DOHH2 (cell line): ENCODE results near the gene FRYL.

Source experiments
- H3F3A ChIP-seq: fragments of 200-600 bp; sonication (generic), shearing (Covaris generic); 2 replicates; pipeline ENCODE4 v1.6.0; 2016; ENCODE audit warnings: antibody characterized with exemption, mild to moderate bottlenecking; ENCODE audit not compliant: control insufficient read depth, insufficient read depth
- H3K27ac ChIP-seq: fragments of 200-600 bp; sonication (generic); 2 replicates; pipeline ENCODE4 v1.5.1; 2014; ENCODE audit warnings: low read depth, mild to moderate bottlenecking, low read length, moderate library complexity
- H3K27me3 ChIP-seq: fragments of 200-600 bp; sonication (generic); 2 replicates; pipeline ENCODE4 v1.6.1; 2014; ENCODE audit warnings: mild to moderate bottlenecking, low read length, mixed read lengths; ENCODE audit not compliant: control insufficient read depth
- H3K36me3 ChIP-seq: fragments of 200-600 bp; sonication (generic); 2 replicates; pipeline ENCODE4 v1.6.1; 2014; ENCODE audit warnings: mild to moderate bottlenecking, low read length, moderate library complexity, mixed read lengths; ENCODE audit not compliant: control insufficient read depth
- H3K4me1 ChIP-seq: fragments of 200-600 bp; sonication (generic); 2 replicates; pipeline ENCODE4 v1.6.1; 2014; ENCODE audit warnings: mild to moderate bottlenecking, low read length, mixed read lengths; ENCODE audit not compliant: control insufficient read depth
- H3K4me2 ChIP-seq: fragments of 200-600 bp; sonication (generic); 2 replicates; pipeline ENCODE4 v1.6.0; 2014; ENCODE audit warnings: mild to moderate bottlenecking, low read length, moderate library complexity
- H3K4me3 ChIP-seq: fragments of 200-600 bp; sonication (generic); 2 replicates; pipeline ENCODE4 v1.5.1; 2014; ENCODE audit warnings: mild to moderate bottlenecking, low read length, mixed read lengths
- H3K79me2 ChIP-seq: fragments of 200-600 bp; sonication (generic); 2 replicates; pipeline ENCODE4 v1.6.1; 2014; ENCODE audit warnings: mild to moderate bottlenecking, low read length, mixed read lengths; ENCODE audit not compliant: control insufficient read depth
- H3K9me2 ChIP-seq: fragments of 200-600 bp; sonication (generic); replicated peaks from 2 replicates; pipeline ENCODE4 v1.6.1; 2014; ENCODE audit warnings: mild to moderate bottlenecking, low read length, mixed read lengths; ENCODE audit not compliant: control insufficient read depth
- H3K9me3 ChIP-seq: fragments of 200-600 bp; sonication (generic); 2 replicates; pipeline ENCODE4 v1.6.1; 2014; ENCODE audit warnings: antibody characterized with exemption, low read length, mixed read lengths; ENCODE audit not compliant: control insufficient read depth, insufficient read depth
- H4K20me1 ChIP-seq: fragments of 200-600 bp; sonication (generic); 2 replicates; pipeline ENCODE4 v1.6.0; 2014; ENCODE audit warnings: low read depth, mild to moderate bottlenecking, antibody characterized with exemption, low read length, moderate library complexity; ENCODE audit not compliant: control insufficient read depth, insufficient read depth
- EZH2phosphoT487 ChIP-seq: fragments of 200-600 bp; sonication (generic); IDR thresholded peaks from 2 replicates; pipeline ENCODE4 v1.6.1; 2017; ENCODE audit warnings: borderline replicate concordance, mild to moderate bottlenecking, antibody characterized with exemption, low read length, moderate library complexity, mixed read lengths
- TF ChIP-seq, protein P1 (sequence below): fragments of 200-600 bp; sonication (generic); IDR thresholded peaks from one replicate; pipeline ENCODE4 v1.5.1; 2014; ENCODE audit warnings: antibody characterized with exemption, mild to moderate bottlenecking, low read depth, low read length; ENCODE audit not compliant: poor library complexity, severe bottlenecking

Gene FRYL

DNA sequence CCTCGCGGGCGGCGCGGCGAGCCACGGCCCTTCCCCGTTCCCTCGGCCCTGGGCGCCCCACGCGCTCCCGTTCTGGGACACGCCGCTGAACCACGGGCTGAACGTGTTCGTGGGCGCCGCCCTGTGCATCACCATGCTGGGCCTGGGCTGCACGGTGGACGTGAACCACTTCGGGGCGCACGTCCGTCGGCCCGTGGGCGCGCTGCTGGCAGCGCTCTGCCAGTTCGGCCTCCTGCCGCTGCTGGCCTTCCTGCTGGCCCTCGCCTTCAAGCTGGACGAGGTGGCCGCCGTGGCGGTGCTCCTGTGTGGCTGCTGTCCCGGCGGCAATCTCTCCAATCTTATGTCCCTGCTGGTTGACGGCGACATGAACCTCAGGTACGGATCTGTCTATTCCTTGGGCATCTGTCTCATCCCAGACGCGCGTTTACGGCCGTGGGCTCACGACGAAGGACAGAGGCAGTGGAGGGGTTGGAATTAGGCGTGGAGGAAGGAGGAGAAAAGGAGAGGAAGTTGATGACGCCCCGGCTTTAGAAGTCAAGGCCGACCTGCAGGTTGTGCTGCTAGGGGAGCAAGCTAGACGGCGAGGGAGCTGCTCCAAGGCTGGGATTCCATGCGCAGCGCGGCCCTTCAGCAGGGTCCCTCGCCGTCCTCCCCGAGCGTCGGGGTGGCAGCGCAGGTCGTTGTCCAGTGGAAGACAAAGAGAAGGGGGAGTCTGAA lies 296.1 kb downstream of the FRYL start:
- H3K79me2 ChIP-seq: no peaks in the 10 kb centered on the region
- no peak for TF ChIP-seq EZH2phosphoT487
- TF ChIP-seq, protein P1, sequence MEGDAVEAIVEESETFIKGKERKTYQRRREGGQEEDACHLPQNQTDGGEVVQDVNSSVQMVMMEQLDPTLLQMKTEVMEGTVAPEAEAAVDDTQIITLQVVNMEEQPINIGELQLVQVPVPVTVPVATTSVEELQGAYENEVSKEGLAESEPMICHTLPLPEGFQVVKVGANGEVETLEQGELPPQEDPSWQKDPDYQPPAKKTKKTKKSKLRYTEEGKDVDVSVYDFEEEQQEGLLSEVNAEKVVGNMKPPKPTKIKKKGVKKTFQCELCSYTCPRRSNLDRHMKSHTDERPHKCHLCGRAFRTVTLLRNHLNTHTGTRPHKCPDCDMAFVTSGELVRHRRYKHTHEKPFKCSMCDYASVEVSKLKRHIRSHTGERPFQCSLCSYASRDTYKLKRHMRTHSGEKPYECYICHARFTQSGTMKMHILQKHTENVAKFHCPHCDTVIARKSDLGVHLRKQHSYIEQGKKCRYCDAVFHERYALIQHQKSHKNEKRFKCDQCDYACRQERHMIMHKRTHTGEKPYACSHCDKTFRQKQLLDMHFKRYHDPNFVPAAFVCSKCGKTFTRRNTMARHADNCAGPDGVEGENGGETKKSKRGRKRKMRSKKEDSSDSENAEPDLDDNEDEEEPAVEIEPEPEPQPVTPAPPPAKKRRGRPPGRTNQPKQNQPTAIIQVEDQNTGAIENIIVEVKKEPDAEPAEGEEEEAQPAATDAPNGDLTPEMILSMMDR: no peak
- H3K4me1 ChIP-seq: no peaks in the 10 kb centered on the region
- no peak overlapping the region for H3K4me2 ChIP-seq
- no peaks in the 10 kb centered on the region for H3K9me3 ChIP-seq
- H3K9me2 ChIP-seq: no peaks in the 10 kb centered on the region
- no peaks in the 10 kb centered on the region for H3K36me3 ChIP-seq
- H3K4me3 ChIP-seq: no peak overlapping the region
- no peaks in the 10 kb centered on the region for H4K20me1 ChIP-seq
- no peak overlapping the region for H3K27ac ChIP-seq
- H3F3A ChIP-seq: no peaks in the 10 kb centered on the region
- peaks cover 12% of the 10 kb centered on the region for H3K27me3 ChIP-seq

DNA sequence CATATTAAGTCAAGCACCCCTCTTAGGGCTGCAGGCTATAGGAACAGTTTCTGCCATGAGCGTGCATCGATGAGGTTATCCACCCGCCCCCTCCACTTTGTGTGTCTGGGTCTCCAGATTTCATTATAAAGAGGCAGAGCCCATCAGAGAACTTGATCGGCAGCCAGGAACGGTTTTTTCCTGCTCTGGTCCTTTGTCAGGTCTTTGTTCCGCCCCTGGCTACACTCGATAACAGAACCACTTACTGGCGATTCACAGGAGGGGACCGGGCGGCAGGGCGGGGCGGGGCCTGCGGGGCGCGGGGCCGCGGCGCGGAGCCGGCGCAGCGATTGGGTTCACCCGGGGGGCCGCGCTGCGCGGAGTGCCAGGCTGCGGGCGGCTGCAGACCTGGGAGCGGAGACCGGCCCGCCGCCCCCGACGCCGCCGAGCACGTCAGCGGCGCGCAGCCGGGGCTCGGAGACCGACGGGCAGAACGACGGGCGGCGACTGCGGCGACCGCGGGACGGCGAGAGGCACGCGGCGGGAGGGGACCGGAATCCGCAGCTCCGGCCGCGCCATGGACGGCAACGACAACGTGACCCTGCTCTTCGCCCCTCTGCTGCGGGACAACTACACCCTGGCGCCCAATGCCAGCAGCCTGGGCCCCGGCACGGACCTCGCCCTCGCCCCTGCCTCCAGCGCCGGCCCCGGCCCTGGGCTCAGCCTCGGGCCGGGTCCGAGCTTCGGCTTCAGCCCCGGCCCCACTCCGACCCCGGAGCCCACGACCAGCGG lies 296.9 kb downstream of the FRYL start, which contains the start of gene SLC10A4:
TSS of gene SLC10A4 (plus strand) at position 338 of the 771 bp plus-strand sequence. CDS start at position 557, 219 bp downstream.
- no peaks in the 10 kb centered on the region for H3K9me2 ChIP-seq
- TF ChIP-seq, protein P1: no peak
- TF ChIP-seq EZH2phosphoT487: no peak
- H3K36me3 ChIP-seq: no peaks in the 10 kb centered on the region
- H3K79me2 ChIP-seq: no peaks in the 10 kb centered on the region
- peaks cover 12% of the 10 kb centered on the region for H3K27me3 ChIP-seq
- no peaks in the 10 kb centered on the region for H3K9me3 ChIP-seq
- H3F3A ChIP-seq: no peaks in the 10 kb centered on the region
- H3K4me3 ChIP-seq: no peak within 1 kb of the TSS
- H3K27ac ChIP-seq: no peak within 1 kb of the TSS
- no peaks in the 10 kb centered on the region for H4K20me1 ChIP-seq
- H3K4me1 ChIP-seq: no peaks in the 10 kb centered on the region
- no peak within 1 kb of the TSS for H3K4me2 ChIP-seq

DNA sequence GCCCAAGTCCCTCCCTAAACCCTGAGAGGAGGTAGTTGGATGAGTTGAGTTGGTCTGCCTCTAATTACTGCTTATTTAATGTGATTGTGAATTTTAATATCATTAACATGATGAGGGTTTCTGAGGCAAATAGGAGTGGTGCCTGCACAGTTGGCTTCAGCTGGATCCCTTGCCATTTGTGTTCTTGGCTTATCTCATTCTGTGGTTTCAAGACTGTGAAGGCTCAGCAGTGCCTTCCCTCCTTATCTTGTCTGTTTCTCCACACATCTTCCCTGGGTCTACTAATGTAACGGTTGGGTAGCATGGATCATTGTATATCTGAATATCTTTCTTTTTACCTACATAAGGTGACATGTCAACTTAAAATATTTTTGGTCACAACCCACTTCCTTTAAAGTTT lies 298.5 kb downstream of the FRYL start:
- no peak overlapping the region for H3K27ac ChIP-seq
- no peaks in the 10 kb centered on the region for H3K9me2 ChIP-seq
- H3K27me3 ChIP-seq: peaks cover 10% of the 10 kb centered on the region; the same call in 1 of the 2 replicates
- H3K4me2 ChIP-seq: no peak overlapping the region
- H3K4me3 ChIP-seq: no peak overlapping the region
- no peaks in the 10 kb centered on the region for H3K9me3 ChIP-seq
- no peaks in the 10 kb centered on the region for H3K4me1 ChIP-seq
- no peaks in the 10 kb centered on the region for H4K20me1 ChIP-seq
- TF ChIP-seq, protein P1: no peak
- TF ChIP-seq EZH2phosphoT487: no peak
- H3K79me2 ChIP-seq: no peaks in the 10 kb centered on the region
- H3F3A ChIP-seq: no peaks in the 10 kb centered on the region
- H3K36me3 ChIP-seq: no peaks in the 10 kb centered on the region
